Measurements from ENCODE around the gene MEIS2.

MEIS2 gene

DNA sequence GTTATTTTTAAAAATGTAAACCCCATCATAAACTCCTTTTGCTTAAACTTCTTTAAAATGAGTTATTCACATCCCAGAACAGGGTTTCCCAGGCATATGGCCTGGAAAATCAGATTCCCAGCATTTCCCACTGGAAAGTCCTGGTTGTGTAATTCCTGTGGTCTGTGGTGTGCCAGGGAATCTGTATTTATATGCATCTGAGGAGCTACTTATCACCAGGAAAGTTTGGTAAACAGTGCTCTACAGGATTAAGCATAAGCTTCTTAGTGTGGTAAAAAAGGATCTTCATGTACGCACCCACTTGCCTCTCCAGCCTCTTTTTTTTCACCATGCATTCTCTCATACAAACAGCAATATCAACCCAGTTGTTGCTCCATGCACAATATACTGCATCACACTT lies 28.2 kb downstream of the MEIS2 start:
- no peak for DNase-seq

DNA sequence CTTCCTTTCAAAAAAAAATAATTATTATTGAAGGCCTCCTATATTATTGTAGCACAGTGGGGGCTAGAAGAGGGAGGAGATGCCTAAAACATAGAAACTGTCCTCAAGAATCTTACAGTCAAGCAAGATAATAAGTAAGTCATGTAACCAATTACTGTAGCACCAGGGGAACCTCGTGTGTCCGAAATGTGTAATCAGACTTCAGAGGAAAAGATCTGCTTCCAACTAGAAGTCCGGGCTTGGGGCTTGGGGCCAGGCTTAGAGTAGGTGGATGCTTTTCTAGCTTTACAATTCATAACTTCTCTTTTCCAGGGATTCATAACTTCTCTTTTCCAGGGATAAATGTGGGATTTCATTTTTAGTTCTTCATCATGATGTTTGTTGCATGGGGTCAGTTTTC lies 29.2 kb downstream of the MEIS2 start:
- DNase-seq: no peak

DNA sequence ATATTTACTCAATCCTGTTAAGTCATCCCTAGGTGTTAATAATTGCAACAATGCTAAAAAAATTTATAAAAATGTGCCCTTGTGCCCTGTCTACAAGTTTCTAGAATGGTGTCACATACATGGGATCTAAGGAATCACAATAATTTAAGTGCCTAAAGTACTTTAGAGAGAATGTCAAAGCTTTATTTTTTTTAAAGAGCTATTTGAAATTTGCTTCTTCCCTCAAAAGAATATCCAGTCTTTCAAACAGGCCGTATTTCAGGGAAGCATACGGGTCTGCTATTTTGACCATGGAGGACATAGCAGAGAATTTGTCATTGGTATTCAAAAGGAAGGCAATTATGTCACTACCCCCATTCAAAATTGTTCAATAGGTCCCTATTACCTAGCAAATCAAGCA lies 29.7 kb downstream of the MEIS2 start:
- DNase-seq: no peak

- no peak for DNase-seq
Observed at GRCh38 chr15:37061996-37062395, 38.4 kb downstream of the MEIS2 start.

DNA sequence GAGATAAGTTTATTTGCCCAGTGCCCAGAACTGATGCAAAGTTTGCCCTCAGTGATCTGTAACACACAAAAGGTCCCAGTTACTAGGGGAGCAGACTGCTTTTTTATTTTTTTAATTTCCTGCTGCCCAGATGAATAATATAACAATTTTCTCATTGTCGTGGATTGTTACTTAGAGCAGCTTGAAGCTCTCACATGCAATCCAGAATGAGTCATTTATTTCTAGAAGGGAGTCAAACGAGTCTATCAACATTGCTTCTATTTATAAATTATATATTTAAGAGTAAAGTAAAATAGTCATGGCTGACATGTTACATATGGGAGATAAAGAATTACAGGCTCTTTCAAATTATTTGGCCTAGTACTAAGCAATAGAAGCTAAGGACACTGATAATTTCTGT lies 41.3 kb downstream of the MEIS2 start:
- DNase-seq: no peak

DNA sequence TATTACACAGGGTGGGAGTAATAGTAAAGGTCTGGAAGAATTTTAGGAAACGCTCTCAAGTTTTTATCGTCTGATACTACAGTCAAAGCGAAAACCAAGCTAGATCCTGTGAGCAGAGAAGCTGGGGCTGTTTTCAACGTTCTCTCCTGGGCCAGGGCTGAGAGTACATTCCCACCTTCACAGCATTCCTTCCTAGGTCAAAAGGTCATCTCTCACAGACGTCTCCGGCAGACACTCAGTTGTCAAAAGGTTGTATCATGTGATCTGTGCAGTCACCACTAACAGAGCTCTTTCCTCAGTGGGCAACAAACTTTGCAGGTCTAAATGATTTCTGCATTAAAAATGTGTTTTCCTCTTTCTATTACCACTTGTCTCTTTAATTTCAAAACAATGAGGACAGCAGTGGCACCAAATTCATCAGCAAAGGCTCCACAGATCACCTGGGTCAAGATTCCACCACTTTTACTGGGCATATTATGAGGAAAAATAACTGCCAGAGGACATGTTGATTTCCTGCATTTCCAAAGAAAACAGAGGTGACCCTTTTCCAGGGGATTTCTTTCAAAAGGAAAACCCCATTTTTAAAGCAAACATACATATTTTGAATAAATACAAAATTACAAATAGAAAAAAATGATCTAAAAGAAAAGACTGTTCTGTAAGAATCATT lies 41.9 kb downstream of the MEIS2 start:
- no peak for DNase-seq

DNA sequence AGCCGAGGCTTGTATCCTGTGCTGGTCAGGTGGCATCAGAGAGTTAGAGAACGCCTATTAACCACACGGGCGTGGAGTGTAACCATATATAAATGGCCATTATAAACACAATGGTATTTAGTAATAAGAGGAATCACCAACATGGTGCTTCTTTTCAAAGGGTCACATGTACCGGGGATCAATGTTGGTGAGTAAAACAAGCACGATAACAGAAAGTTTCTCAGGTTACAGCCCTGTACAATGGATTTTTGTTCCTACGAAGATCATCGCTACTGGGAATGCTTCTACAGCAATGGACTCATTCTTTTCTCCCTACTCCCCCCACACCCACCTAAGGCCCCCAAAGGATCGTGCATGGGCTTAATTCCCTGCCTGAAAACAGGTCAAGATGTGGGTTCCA lies 42.5 kb downstream of the MEIS2 start:
- DNase-seq: no peak

DNA sequence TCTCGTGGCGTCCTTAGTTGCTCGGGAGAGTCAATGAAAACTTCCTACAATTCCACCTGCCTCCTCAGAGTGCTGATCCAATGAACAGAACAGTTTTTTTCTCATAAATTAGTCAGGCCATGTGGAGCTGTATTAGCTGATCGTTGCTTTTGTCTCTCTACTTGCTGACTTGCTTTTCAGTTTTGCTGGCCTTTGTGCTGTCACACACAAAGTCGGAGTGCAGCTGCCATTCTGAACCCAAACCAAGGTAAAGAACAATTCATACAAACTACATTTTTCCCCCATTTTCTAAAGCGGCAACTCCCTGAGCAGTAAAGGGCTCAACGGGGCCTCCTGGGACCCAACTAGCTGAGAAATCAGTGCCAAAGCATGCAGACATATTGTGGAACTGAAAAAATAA lies 43.1 kb downstream of the MEIS2 start:
- DNase-seq: no peak

DNA sequence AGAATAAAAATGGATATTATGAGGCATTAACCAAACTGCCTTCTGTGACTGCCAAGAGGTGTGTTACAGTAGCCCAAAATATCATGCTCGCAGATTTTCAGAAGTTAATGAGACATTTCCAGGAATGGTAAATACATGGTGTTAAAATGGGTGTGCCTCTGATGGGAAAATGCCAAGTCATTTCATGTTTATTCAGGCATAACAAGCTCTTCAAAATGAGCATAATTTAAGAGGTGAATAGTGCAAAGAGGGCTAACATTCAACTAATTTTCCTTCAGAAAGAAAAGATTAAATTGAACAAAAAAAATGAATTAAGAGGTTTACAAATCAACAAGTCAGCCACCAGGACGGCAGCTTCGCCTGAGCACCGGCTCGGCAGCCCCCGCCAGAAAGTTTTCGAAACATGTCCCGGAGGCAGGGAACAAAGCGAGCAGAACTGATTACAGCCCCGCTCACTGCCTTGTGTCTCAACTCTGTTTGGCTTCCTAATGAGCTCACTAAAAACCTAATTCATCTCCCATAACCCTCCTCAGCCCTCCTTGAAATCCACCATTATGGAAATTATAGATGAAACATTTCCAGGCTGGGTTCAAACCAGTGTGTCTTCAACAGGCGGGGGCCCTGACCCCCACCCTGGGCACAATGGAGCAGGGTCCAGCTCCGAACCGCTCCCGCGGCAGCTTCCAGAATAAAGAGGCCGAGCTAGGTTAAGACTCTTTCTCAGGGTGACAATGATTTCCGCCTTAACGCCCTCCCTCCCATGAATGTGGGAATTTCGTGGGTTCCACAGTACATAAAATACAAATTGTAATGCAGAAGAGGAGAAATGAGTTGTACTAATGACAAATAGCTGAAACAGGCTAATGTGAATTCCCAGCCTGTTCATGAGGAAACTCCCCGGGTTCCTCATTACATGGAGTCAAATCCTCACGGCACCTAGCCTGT lies 43.9 kb downstream of the MEIS2 start:
- DNase-seq: no peak

- DNase-seq: no peak
Observed at GRCh38 chr15:37055481-37055880, 44.9 kb downstream of the MEIS2 start.

DNA sequence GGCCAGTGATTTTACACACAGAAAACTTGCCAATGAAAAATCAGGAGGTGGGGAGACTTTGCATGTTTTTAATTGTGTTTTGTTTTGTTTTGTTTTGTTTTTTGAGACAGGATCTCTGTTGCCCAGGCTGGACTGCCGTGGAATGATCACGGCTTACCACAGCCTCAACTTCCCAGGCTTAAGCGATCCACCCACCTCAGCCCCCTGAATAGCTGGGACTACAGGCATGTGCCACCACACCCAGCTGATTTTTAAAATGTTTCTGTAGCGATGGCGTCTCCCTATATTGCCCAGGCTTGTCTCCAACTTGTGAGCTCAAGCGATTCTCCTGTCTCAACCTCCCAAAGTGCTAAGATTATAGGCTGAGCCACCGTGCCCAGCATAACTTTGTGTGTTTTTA lies 46.0 kb downstream of the MEIS2 start:
- no peak for DNase-seq

DNA sequence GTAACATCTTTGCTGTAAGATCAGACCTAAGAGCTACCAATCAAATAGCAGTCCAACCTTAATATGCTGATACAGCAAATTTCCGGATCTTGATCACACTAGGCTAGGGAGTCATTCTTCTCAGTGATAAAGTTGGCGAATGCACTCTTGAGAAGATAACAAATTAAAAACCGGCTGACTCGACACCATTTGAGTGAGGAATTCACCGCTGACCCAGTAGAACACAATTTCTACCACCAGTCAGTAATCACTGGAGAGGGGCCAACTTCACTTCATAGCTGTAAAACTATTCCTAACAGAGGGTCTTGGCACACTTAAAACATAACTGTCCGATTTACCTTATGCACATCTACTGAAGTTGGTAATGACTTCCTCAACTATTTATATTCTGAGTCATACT lies 47.2 kb downstream of the MEIS2 start:
- no peak for DNase-seq

DNA sequence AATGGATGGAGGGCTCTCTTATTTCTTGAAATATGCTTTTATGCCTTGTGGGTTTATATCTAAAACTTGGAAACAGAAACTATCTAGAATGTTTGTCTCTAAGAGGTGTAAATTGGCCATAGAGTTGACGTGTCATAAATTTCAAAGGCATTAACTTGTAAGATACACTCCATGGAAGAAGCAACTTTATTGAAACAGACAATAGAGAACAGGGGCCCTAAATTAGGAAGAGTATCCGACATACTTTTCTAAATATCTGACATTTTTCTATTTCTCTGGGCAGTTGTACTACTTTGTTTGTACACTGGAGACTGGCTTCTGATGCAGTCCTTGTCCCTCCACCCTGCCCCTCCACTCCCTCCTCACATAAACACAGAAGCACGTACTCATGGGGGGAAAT lies 50.0 kb downstream of the MEIS2 start:
- no peak for DNase-seq

DNA sequence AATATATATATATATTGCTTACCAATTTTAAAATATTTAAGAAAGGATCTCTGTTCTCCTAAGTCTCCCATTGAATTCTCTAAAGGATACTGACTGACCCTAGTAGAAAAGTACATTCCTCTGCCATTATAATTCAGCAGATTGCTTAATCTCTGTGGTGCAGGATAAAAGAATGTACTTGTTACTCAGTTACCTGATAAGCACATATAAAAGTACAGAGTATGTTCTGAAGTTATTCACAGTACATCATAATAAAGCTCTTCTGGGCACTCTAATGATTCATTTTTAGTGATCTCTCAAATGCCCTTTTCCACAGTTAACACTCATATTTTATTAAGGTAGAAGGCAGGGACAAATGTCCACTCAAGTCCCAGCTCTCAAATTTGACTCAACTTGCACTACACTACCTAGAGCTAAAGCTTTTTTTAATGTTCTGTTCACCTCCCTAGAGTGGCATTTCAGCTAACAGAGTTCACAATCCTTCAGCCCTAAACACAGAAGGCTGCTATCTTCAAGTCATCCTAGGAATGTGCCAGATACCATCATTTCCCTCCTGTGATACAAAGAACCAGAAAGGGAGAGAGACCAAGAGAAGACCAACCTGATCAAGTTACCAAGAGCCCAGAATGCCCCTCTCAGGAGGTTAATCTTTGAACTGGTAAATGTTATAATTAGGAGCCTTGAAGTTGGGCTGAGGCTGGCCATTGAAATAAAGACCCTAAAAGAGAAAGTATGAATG lies 53.3 kb downstream of the MEIS2 start:
- no peak for DNase-seq

GRCh38 chr15:37045859-37046740 lies 54.2 kb downstream of the MEIS2 start:
- no peak for DNase-seq

DNA sequence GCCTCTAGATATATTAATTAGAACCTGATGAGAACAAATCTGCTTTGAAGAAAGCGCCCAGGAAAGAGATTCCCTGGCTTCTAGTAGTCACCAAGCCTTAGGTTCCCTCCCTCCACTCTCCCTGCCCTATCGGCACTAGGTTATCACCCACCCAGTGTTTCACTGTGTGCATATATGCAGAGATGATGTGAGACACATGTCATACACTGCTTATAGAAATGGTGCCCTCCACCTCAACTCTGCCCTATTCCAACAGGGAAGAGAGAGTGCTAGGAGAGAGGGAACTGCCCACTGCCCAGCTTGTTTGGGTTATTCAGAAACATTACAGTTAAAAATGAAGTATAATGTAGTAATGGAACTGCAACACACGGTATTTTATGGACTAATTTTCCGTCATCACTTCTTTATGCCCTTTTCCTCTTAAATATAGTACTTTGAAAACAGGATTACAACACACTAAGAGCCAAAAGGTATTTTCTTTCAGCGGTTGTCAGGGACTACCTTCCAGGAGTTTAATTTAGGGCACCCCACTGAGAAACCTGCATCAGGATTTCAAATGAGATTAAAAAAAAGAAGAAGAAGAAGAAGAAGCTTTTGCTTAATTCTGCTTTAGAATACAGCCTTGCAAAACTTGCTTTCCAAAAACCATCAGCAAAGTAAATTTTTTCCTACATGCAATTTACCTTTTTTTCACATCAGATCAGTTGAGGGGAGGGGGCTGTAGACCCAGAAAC lies 55.3 kb downstream of the MEIS2 start:
- no peak for DNase-seq

- no peak for DNase-seq
Observed at GRCh38 chr15:37041836-37042235, 58.5 kb downstream of the MEIS2 start.

GRCh38 chr15:37041042-37041441 lies 59.3 kb downstream of the MEIS2 start:
- DNase-seq: no peak

DNA sequence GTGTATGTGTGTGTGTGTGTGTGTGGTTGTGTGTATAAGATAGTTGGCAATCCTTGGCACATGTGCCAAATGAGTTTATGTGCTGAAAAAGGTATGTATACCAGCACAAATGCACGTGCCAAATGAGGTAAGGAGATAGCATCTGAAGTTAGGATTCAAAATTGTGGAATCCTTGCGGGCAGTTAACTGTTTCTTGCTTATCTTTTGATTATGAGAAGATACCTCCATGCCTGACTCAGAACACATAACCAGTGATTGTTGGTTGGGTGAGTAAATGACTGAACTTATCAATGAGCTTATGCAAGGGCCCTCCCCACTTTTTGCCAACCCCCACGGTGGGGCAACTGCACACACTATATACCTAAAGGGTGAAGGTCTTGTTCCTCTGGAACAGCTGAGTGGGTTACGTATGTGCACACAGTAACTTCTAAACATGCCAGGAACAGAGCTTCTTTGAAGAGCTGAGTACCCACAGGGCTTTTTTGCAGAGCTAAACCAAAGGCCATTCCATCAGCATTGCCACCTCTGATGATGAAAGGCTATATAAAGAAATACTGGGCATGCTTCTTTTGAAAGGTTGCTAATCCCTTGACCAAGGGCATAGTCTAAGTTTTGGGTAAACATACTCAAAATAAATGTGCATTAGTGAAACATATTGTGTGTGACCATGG lies 60.1 kb downstream of the MEIS2 start:
- no peak for DNase-seq

DNA sequence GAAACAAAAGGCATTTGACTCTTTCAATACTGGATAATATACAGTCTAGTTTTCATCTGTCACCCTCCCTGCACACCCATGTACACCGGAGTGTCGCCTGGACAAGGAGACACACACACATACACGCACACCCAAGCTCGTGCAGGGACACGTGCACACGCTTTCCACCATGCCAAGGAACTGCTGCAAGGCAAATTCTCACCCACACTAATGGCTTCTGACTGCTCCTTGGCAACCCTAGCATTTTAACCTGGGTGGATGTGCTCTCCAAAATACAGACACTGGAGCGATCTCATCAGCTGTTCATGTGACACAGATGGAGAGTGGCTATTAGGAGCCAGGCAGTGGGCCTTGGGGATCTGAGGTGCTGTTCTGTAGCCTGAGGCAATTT lies 61.6 kb downstream of the MEIS2 start:
- no peak for DNase-seq
